ENCODE results near the gene UHRF1.

- TF ChIP-seq, protein P1, sequence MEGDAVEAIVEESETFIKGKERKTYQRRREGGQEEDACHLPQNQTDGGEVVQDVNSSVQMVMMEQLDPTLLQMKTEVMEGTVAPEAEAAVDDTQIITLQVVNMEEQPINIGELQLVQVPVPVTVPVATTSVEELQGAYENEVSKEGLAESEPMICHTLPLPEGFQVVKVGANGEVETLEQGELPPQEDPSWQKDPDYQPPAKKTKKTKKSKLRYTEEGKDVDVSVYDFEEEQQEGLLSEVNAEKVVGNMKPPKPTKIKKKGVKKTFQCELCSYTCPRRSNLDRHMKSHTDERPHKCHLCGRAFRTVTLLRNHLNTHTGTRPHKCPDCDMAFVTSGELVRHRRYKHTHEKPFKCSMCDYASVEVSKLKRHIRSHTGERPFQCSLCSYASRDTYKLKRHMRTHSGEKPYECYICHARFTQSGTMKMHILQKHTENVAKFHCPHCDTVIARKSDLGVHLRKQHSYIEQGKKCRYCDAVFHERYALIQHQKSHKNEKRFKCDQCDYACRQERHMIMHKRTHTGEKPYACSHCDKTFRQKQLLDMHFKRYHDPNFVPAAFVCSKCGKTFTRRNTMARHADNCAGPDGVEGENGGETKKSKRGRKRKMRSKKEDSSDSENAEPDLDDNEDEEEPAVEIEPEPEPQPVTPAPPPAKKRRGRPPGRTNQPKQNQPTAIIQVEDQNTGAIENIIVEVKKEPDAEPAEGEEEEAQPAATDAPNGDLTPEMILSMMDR (IDR thresholded peaks at IDR 0.05; ENCODE audit: low read depth, low read length, missing input control), result no peak
- TF ChIP-seq GABPA (IDR thresholded peaks at IDR 0.05 in 1 of 2, conservative IDR thresholded peaks at IDR 0.05 in 1 of 2), result no peak
- TF ChIP-seq MAX (IDR thresholded peaks at IDR 0.05), result no peak
- TF ChIP-seq ZBTB33 (IDR thresholded peaks at IDR 0.05), result no peak
- no peak for TF ChIP-seq HNF4G (IDR thresholded peaks at IDR 0.05)
- no peak for TF ChIP-seq RXRA (IDR thresholded peaks at IDR 0.05)
- no peak for TF ChIP-seq FOXA2 (IDR thresholded peaks at IDR 0.05)
- no peak for TF ChIP-seq SP1 (IDR thresholded peaks at IDR 0.05)
- TF ChIP-seq TAF1 (conservative IDR thresholded peaks at IDR 0.05), result no peak
- no peak for TF ChIP-seq YY1 (IDR thresholded peaks at IDR 0.05)
- TF ChIP-seq REST (IDR thresholded peaks at IDR 0.05), result no peak
- no peak for TF ChIP-seq EGR1 (IDR thresholded peaks at IDR 0.05; ENCODE audit: low read depth in 2 of 2)
- TF ChIP-seq JUND (IDR thresholded peaks at IDR 0.05), result no peak
These were observed 76.3 kb downstream of the UHRF1 start for GRCh38 chr19:4985551-4985991.
